CD4-positive, alpha-beta T cell treated with Interleukin-4 for 4 hours (primary cell): ENCODE results near the gene ANGPTL7.
"Not testable (repeated sequence)": the region's sequence is repeated elsewhere in the genome, so short reads cannot be mapped to it uniquely, and the experiment has no call there.

Experiments
- DNase-seq: peaks from one replicate; pipeline ENCODE4 v3.0.0-alpha.2; 2020

The ANGPTL7 gene

DNA sequence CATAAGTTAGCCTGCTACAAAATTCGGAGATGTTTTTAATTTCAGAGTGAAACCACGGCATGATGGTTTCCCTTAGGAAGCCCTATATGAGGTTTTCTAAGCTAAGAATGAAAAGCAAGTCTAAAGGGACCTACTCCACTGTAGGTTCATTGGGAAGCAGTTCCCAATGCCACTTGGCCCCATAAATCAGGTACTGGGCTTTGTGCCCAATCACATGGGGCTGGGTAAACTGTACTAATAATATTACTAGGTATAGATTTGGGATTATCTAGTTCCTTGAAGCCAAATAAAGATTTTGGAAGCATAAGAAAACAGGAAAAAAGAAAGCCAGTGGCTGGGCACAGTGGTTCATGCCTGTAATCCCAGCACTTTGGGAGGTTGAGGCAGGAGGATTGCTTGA lies 19.1 kb upstream of the ANGPTL7 start:
- DNase-seq = no peak

DNA sequence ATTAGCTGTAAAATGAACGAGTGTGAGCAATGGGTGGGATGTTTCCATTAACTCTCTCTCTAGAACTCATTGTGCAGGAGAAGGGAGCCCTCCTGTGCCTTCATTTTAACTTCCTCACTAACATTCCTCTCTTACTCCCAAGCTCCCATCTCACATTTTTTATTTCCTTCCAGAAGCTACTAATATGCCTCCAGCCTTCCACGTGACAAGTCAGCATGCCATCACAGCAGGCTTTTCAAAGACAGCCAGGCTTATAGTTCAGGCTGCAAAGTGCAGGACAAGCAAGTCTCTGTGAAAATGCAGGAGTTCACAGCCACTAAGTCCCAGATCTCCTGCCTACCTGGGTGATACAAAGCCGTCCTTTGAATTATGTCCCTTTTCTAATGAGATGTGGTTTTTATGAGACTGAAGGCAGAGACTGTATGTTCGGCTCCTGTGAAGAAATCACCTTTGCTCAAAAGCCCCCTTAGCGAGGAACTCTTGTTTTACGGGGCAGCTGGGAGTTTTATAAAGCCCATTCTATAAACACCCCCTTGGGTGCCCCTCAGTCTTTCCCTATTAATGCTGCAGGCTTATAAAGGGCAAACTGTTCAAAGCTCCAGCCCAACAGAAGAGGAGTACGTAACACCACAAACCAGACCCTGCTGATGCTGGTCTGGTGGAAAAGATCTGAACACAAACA lies 14.8 kb upstream of the ANGPTL7 start:
- no peak for DNase-seq

DNA sequence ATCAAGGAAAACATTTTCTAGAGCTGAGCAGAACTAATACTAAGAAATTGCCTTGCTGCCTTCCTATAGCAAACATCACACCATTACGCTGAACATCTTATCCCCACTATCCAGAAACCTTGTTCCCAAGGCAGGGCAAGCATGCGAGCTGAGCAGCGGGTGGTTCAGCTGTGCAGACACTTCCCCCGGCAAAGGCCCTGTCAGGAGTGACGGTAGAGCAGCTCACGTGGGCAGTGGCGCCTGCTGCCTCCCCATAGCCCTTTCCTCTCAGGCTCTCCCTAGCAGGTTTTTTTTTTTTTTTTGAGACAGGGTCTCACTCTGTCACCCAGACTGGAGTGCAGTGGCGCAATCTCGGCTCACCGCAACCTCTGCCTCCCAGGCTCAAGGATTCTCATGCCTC lies 13.7 kb upstream of the ANGPTL7 start:
- DNase-seq = no peak

DNA sequence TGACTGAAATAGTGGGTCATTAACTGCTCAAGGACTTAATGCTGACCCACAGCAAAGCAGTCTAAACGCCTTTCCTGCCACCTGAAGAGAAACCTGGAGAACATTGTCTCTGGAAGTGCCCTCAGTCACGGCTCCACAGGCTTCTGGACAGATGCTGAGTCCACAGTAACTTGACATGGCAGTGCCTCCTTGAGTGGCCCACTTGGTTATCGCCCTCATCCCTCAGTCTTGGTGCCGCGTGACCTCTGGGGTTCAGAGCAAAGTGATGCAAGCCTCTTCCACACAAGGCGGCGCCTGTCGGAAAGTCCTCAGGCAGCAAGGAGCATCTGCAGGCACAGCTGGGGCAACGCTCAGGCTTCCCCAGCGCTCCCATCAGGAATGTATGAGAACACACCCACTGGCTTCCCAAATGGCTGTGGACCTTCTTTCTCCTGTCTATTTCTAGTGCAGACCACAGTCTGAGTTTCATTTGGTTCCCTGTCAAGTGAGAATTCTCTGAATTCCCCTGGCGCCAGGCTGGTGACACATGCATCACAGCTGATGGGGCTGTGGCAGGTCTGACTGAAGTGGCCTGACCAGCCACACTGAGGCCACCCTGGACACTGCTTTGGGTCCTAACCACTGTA lies 13.0 kb upstream of the ANGPTL7 start:
- DNase-seq = no peak

DNA sequence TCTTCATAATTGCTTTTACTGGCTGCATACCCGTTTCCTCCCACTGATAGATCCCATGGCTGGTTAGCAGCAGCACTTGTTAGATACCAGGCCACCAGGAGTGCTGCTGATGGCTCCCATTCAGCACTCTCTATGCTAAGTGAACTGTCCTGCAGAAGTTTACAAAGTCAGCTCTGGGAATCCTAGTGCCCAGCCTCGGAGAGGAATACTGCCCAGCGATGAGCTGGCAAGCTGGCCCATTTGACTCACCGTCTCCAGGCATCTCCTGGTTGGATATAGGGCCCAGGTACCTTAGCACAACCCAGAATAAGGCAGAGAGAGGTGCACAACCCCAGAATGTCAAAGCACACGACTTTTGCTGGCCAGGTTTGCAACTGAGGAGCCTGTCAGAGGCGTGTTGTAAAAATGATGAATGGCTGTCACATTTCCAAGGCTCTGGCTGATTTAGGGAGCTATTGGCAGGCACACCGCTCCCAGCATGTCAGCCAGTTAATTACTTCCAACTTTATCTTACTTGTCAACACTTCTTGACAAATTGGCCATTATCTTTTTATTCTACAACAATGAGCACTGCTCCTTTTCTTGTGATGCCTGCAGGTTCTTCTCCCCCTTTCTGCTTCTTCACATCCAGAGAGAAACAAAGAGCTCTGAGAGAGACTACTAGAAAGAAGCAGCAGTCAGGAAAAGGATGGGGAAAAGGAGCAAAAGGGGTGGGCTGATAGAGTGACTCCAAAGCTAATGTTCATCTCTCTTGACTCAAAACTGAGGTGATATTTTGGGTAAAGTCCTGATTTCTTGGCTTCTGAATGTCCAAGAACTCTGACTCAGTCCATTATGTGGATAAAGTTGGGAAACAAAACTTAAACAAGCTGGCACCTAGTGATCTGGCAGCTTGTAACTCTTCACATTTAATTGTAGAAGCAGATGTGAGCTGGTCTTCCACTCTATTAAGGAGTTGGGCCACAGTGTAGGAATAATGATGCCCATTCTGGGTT lies 10.8 kb upstream of the ANGPTL7 start:
- DNase-seq = no peak

DNA sequence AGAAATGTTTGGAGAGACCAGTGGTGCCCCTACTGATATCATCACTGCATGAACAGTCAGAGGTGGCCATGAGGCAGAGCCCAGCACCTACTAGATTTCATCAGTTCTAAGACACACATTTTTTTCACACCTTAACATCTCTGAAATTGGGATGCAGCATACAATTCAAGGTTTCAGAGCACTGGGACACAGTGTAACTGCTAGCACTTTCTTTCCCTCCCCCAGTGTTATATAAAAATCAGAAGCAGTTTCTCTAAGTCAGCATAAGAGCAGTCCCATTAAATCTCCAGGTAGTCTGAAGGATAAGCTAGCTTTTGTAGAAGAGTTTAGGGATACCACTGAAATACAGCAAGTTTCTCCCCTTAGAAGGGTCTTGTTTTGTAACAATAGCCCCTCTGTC lies 10.0 kb upstream of the ANGPTL7 start:
- DNase-seq = no peak

DNA sequence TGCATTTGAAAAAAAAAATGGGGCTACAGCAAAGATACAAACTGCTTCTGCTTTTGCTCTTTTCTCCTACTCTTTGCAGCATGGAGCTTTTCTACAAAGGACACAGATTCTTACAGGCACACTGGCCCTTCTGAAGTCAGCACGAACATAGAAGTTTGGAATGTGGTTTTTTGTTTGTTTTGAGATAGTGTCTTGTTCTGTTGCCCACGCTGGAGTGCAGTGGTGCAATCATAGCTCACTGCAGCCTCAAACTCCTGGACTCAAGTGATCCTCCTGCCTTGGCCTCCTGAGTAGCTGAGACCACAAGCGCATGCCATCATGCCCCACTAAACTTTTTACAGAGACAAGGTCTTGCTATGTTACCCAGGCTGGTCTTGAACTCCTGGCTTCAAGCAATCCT lies 9.4 kb upstream of the ANGPTL7 start:
- DNase-seq = not testable (repeated sequence)

DNA sequence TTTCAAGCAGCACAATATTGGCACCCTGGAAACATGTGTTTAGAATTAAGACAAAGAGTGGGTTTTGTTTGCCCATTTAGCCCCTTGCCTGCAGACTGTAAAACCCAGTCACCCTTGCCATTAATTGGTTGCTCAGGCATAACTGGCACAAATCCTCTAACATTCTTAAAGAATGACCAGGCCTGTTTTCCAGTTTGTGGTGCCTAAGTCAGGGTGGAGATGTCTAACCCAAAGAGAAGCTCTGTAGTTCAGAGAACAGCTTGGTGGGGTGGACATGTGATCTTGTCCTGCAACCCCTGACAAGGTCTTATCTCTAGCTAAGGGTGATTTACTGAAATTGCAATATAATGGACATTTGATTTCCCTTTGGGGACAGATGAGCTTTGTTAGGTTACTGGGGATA lies 8.8 kb upstream of the ANGPTL7 start:
- no peak for DNase-seq

DNA sequence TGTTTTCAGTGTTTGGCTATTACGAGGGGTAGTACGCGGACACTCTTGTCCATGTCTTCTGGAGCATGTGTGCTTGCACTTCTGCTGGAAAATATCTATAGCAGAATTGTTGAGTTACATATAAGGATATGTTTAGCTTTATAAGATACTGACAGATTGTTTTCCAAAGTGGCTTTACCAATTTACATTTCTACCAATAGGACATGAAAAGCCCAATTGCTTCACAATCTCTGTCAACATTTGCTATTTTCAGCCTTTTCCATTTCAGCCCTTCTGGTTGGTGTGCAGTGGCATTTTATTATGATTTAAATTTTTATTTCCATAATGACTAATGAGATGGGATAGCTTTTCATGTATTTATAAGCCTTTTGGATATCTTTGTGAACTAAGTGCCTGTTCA lies 6.3 kb upstream of the ANGPTL7 start:
- DNase-seq = no peak

DNA sequence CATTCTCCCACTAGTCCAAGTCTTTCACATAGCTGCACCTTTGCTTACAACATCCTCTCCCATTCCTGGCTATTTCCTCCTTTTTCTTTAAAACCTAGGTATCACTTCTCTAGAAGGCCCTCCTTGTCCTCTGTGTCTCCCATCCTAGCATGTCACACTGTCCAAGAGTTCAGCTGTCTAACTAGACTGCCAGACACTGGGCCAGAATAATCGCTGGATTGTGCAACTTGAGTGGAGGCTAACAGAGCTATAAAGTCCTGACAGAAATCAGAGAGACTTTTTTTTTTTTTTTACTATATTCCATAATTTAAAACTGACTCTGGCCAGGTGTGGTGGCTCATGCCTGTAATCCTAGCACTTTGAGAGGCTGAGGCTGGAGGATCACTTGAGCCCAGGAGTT lies 4.2 kb upstream of the ANGPTL7 start:
- DNase-seq = no peak

DNA sequence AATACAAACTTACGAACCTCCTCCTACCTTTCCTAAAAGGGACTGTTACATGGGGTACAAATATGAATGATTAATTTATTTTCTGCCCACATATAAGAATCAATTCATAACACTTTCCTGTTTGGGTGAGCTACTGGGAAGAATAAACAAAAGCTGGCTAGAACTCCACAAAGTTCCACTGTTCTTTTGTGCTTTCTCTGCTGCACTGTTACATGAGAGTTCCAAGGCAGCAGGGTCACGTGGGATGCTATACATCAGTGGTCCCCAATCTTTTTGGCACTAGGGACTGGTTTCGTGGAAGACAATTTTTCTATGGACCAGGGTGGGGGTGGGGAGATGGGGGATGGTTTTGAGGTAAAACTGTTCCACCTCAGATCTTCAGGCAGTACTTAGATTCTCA lies 2.2 kb upstream of the ANGPTL7 start:
- DNase-seq = no peak

DNA sequence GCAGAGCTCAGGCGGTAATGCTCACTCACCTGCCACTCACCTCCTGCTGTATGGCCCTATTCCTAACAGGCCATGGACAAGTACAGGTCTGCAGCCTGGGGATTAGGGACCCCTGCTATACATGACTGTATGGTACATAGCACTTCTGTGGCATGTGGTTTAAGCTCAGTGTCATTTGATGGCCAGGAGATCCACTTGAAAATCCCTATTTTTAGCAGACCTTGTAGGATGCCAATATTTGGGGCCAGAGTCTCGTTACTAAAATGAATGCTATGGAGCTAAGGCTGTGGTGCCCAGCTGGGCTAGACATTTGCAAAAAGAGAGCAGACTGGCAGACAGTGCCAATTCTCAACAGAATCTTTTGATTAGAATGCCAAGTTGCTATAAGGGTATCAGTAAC lies 1.7 kb upstream of the ANGPTL7 start:
- no peak for DNase-seq

DNA sequence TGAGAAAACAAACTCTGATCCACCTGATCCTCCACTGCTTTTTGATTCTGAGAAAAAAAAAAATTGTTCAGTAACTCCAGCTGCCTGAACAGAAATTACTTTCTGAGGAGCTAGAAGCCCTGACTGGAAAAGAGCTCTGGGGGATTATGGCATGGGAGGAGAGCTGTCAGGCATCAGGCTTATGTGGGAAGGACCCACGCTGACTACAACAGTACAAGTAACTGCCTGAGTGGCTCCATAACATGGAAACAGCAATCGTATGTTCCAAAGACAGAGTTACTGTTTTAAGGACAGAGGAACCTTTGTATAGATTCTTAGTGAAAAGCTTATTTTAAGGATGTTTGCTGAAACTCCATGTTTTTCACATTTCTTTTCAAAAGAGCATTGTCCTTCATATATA lies 1.2 kb upstream of the ANGPTL7 start:
- no peak for DNase-seq

DNA sequence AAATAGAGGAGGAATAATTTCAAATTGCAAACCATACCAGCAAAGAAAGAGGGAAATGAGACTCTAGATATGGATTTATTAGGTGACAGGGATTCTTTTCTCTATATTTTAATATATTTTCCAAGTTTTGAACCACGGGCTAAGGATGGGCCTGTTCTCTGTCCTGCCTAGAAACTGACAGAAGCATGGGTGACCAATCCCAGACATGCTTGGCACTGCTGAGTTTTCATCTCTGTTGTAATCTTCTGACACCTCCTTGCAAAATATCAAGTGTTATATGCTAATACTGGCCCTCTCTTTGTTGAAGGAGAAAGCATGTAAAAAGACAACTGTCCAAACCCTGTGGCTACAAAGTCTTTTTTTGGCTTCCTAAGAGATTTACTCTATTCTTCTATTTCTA lies 774 bp upstream of the ANGPTL7 start:
- no peak for DNase-seq

DNA sequence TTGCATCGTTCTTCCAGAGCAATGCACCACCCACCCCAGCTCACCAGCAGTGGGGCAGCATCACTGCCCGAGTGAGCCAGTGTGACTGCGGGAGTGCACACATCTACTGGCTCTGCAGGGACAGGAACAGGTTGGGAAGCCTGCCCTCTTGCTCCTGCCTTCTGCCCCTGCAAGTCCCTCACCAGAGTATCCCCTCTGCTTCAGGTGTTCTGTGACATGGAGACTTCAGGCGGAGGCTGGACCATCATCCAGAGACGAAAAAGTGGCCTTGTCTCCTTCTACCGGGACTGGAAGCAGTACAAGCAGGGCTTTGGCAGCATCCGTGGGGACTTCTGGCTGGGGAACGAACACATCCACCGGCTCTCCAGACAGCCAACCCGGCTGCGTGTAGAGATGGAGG lies 4.2 kb downstream of the ANGPTL7 start:
- no peak for DNase-seq

DNA sequence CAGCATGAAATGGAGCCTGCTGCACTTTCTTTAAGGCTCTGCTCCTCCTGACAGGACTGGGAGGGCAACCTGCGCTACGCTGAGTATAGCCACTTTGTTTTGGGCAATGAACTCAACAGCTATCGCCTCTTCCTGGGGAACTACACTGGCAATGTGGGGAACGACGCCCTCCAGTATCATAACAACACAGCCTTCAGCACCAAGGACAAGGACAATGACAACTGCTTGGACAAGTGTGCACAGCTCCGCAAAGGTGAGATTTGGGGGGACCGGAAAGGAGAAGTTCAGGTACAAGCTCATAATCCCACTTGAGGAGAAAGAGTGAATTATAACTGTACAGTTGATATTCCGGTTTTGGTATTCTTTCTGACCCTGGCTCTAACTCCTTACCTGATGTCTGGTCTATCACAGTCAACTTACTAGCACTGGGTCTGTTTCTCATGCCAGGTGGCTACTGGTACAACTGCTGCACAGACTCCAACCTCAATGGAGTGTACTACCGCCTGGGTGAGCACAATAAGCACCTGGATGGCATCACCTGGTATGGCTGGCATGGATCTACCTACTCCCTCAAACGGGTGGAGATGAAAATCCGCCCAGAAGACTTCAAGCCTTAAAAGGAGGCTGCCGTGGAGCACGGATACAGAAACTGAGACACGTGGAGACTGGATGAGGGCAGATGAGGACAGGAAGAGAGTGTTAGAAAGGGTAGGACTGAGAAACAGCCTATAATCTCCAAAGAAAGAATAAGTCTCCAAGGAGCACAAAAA lies 5.4 kb downstream of the ANGPTL7 start:
- DNase-seq = no peak

DNA sequence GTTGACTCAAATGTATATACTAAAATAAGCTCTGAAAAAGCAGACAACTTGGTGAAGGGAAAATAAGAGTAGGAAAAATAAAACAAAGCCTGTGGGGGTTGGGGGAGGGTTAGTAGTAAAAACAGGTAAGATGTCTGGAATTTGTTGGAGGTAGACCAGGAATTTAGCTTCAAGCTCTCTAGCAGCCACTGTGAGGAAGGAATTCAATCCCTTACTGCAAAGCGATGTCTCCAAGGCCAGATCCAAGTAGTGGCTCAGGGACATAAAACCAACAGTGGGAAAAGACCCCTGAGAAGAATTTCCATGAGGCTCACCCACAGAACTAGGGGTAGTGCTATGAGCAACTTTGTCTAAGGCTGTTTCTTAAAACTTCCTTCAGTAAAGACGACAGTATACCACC lies 7.8 kb downstream of the ANGPTL7 start:
- no peak for DNase-seq

DNA sequence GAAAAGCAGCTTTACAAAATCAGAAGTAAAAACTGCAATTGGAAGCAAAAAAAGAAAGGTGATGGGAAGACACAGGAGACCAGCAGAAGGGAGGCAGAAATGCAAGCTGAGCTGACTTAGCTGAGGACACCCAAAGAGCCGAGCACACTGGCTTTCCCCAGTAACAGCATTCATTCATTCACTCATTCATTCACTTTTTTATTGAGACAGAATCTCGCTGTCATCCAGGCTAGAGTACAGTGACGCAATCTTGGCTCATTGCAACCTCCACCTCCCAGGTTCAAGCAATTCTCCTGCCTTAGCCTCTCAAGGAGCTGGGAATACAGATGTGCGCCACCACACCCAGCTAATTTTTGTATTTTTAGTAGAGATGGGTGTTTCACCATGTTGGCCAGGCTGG lies 8.2 kb downstream of the ANGPTL7 start:
- DNase-seq = no peak

DNA sequence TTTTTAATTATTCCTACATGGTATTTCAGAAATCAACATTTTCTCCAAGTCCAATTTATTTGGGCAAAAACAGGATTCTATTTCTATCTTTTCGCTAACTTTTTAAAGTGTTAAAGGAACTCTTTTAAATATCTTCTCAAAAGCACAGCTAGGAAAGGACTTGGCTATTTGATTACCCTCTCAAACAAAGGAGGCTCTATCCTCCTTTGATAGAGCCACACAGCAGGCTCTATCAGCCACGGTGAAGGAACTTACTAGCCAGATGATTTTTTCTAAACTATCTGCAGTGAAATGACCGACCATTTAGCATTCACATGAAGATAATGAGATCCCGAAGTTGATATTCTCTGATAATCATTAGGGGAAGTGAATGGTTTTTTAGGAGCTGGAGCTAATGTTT lies 9.1 kb downstream of the ANGPTL7 start:
- DNase-seq = no peak

DNA sequence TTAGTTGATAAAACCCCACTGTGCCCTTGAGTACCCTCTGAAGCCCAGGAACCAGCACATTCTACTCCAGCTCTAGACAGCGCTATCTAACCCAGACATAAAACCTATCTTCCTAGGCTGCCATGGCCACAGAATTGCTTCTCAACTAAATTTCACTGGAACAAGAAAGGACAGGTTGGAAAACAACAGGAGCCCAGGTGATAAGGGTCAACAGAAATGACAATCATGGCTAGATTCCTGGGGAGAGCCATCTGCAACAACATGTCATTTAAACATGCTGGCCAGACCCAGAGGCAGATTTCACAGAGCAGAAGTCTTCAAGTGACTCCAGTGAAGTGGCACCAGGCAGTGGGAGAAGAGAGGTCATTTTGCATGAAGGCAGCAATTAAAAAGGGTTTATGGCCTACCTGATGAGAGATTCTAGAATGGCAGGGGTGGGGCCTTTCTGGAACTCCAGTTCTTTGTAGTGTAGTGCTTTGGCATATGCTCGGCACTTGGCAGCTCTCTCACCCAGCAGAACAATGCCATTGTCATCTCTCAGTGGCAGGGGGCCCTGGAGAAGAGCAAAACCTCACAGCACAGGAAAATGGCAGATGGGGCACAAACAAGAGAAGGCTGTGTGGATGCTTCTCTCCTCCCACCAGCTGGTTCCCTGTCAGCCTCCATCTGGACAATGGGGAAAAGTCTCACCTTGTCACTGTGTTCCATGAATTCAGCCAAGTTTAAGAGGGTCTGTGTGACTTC lies 9.9 kb downstream of the ANGPTL7 start:
- no peak for DNase-seq

DNA sequence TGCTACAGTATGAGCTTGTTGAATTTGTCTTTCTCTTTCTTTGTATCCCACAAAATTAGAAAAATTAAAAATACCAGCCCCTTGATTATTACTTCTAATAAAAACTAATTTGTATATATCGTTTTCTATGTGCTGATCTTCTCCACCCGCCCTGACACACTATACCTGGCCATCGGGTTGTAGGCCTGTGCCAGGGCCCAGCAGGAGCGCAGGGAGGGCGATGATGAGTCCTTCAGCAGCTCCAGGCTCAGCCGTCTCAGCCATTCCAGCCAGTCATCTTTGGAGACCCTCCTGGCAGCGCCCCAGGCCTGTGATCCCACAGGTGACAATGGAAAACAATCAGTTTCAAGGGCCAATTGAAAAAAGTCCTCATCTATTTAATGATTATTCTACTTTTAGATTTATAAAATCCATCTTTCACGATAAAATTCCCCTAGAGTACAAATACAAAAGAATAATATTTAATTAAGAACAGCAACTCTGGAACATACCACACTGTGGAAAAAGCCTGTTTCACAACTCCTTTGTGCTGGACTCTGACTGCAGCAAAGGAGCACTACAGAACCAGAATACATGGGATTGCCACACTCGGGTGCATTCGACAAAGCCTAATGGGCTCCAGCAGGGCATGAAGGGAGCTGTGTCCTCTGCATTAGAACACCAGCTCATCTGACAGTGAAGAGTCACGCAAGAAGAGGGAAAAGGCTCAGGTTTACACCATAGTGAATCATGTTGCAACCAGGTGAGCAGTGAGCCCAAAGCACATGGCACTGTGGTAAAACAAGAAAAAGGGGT lies 15.4 kb downstream of the ANGPTL7 start:
- DNase-seq = no peak
